HG03066 (cell line): ENCODE results near the gene SMG6.
"Not testable (repeated sequence)": the region's sequence is repeated elsewhere in the genome, so short reads cannot be mapped to it uniquely, and the experiment has no call there.

ENCODE experiments used
- ATAC-seq: cut with Tn5 transposase; IDR thresholded peaks from one replicate; pipeline ENCODE4 v1.9.1; 2021; ENCODE audit warnings: low read depth; ENCODE audit not compliant: unreplicated experiment

The SMG6 gene

GRCh38 chr17:2156666-2157065 is 146.9 kb downstream of the SMG6 start:
- no peak for ATAC-seq

GRCh38 chr17:2155573-2155972 is 148.0 kb downstream of the SMG6 start:
- no peak for ATAC-seq

GRCh38 chr17:2151358-2152033 is 152.1 kb downstream of the SMG6 start:
- ATAC-seq = no peak

GRCh38 chr17:2150806-2151205 is 152.8 kb downstream of the SMG6 start:
- ATAC-seq = no peak

- ATAC-seq = no peak
Measured at GRCh38 chr17:2149934-2150333, 153.7 kb downstream of the SMG6 start.

- no peak for ATAC-seq
Measured at GRCh38 chr17:2146132-2146871, 157.3 kb downstream of the SMG6 start.

- ATAC-seq = no peak
Measured at GRCh38 chr17:2144701-2145100, 158.9 kb downstream of the SMG6 start.

GRCh38 chr17:2143332-2143731 is 160.3 kb downstream of the SMG6 start:
- ATAC-seq = no peak

GRCh38 chr17:2142682-2143081 is 160.9 kb downstream of the SMG6 start:
- not testable (repeated sequence) for ATAC-seq

GRCh38 chr17:2140683-2141082 is 162.9 kb downstream of the SMG6 start:
- ATAC-seq = no peak

GRCh38 chr17:2138761-2139160 is 164.8 kb downstream of the SMG6 start:
- ATAC-seq = peak; percentile 24

- ATAC-seq = peak; percentile 67
Measured at GRCh38 chr17:2138318-2138717, 165.3 kb downstream of the SMG6 start.

GRCh38 chr17:2137342-2138098 is 166.1 kb downstream of the SMG6 start:
- ATAC-seq = no peak

- no peak for ATAC-seq
Measured at GRCh38 chr17:2136241-2136640, 167.3 kb downstream of the SMG6 start.

- ATAC-seq = no peak
Measured at GRCh38 chr17:2128011-2128410, 175.6 kb downstream of the SMG6 start.

GRCh38 chr17:2125013-2125535 is 178.5 kb downstream of the SMG6 start:
- no peak for ATAC-seq

- no peak for ATAC-seq
Measured at GRCh38 chr17:2124391-2124790, 179.2 kb downstream of the SMG6 start.

GRCh38 chr17:2123375-2124251 is 180.0 kb downstream of the SMG6 start:
- no peak for ATAC-seq

- no peak for ATAC-seq
Measured at GRCh38 chr17:2122641-2123302, 180.8 kb downstream of the SMG6 start.
